HS-5 (cell line): Measurements from ENCODE around the gene OR10H2.
"Not testable (repeated sequence)": the region's sequence is repeated elsewhere in the genome, so short reads cannot be mapped to it uniquely, and the experiment has no call there.

Experiments used
- DNase-seq: peaks from one replicate; pipeline ENCODE4 v3.0.0-alpha.2; 2012; ENCODE audit warnings: low read depth

OR10H2 gene

DNA sequence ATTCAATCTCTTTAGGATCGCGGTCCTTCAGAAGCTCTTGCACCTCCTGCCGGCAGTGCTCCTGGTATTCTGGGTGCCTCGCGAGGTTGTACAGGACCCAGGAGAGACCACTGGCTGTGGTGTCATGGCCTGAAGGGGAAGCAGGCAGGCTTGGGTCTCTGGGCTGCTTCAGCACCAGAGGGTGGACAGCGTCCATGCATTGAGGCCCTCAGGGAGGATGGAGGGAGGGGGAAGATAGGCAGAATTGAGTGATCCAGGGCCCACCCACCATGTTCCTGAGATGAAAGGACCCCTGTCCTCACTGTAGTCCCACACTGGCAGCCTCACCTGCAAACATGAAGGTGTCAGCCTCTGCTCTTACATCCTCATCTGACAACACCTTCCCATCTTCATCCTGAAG is 41.8 kb downstream of the OR10H2 start:
- DNase-seq, result no peak

DNA sequence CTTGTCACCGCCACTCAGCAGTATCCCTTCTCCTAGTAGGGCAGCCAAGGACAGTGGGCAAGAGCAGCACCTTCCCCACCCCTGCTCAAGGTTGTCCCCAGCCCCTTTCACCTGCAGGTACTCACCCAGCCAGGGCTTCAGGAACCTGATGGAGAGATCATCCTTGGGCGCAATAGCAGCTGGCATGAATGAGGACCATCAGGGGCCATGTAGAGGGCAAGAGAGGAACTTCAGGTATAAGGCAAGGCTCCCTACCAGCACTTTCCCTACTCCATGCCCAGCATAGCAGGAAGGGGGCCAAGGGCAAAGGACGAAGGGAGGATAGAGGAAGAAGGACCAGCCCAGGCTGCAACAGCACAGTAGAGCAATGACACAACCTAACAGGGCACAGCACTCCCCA is 46.3 kb downstream of the OR10H2 start:
- not testable (repeated sequence) for DNase-seq

DNA sequence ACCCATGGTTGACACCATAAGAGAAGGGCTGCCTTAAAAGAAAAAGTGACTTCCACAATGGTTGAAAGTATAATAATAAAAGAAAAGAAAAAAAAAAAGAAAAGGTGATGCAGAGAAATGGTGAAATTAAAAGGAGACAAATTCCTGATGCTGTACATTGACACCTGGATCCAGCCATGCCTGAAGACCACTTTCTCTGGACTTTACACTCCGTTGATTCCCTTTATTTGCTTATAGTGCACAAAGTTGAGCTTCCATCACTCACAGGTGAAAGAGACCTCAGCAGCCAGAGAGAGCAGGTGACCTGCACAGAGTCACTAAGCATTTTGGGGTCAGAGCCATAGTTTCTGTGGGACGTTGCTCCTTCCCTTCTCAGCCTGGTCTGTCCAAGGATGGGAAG is 47.4 kb downstream of the OR10H2 start:
- no peak for DNase-seq

DNA sequence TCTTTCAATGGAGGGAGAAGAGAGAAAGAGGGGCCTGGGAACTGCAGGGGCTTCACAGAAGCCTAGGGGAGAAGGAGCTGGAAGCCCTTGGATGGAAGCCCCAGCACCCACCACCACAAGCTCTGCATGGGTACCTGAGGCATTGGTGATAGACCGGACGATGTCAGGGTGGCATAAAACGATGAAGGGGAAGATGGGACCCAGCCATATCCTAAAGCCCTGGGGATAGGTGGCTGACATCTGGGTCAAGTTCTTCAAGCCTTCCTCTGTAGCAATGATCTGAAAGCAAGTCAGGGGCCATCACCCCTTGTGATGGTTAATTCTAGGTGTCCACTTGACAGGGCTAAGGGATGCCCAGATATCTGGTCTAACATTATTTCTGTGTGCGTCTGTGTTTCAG is 48.4 kb downstream of the OR10H2 start:
- DNase-seq, result no peak

DNA sequence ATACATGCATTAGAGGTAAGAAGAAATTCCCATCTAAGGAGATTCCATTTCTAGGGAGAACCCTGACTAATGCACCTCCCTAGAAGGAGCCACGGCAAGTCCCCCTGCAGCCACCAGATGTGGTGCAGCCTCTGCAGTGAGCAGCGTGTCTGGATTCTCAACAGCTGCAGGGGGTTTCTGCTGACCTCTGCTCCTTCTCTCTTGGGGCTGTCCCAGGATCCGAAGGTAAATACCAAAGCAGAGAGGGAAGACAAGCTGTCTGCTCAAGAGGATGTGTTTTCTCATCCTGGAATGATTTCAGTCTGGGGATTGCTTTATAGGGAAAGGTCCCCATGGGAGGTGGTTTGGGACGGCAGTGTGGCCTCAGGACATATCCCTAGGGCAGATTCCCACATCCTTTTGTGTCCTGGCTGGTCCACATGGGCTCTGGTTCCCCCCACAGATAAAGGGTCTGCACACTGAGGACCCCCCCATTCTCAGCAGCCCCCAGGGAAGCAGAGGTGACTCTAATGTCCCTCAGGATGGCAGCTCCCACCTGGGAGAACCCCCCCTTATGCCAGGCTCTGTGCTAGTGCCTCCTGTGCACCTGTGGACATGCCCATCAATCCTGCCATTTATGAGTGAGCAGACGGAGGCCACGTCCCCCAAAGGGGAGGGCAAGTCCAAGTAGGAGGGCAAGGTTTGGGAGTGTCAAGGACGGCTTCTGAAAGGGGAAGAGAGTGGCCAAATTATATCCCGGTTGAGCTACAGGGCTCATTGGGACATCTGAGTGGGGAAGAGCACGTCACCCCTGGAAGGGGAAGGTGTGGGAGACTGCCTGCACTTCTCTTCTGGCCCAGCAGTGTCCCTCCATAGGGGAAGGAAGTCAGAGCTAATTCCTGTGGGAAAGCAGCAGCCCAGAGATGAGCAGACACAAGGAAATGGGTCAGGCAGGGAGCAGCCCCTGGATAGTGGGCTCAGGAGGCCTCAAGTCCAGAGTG is 49.5 kb downstream of the OR10H2 start:
- no peak for DNase-seq
